SK-N-SH (cell line): ENCODE data around the gene C19orf44. TPM values are rescaled to one million over a fixed set of nuclear protein-coding genes. Genes with fewer than 3 reads are reported as not detected.

Experiments
- CTCF ChIA-PET: fragments of 300-600, 350-600 bp; formaldehyde crosslinking; extraction: SDS; loops from one replicate; lab custom pipeline; 2021; lab: Yijun Ruan, JAX
- POLR2A ChIA-PET: fragments of 350-600 bp; sonication (Branson Sonifier 250); formaldehyde crosslinking; extraction: SDS; loops from one replicate; lab custom pipeline; 2020; ENCODE audit warnings: antibody characterized with exemption, inconsistent platforms; lab: Yijun Ruan, JAX
- DNase-seq: peaks from one replicate; pipeline ENCODE4 v3.0.0; 2012
- H2AFZ ChIP-seq: fragments of 200-600 bp; sonication (generic); 2 replicates; pipeline ENCODE4 v1.8.1; 2016; ENCODE audit warnings: antibody characterized with exemption, mild to moderate bottlenecking, low read depth
- H3F3A ChIP-seq: fragments of 200-600 bp; sonication (generic); replicated peaks from 2 replicates; pipeline ENCODE3; 2016; ENCODE audit warnings: antibody characterized with exemption, mild to moderate bottlenecking; ENCODE audit not compliant: insufficient read depth
- H3K27ac ChIP-seq, 2 experiments: fragments of 200-500 bp in 1 of 2; fragments of 200-600 bp in 1 of 2; sonication (Bioruptor generic) in 1 of 2; sonication (generic), shearing (Covaris generic) in 1 of 2; 2 replicates each; pipeline versions ENCODE4 v1.5.1 to v1.6.1; 2014 to 2016; ENCODE audit warnings: low read depth in 2 of 2, inconsistent platforms in 1 of 2, low read length in 1 of 2, mild to moderate bottlenecking in 1 of 2, mixed read lengths in 1 of 2
- H3K27me3 ChIP-seq: fragments of 200-600 bp; sonication (generic), shearing (Covaris generic); 2 replicates; pipeline ENCODE4 v1.6.1; 2016; ENCODE audit warnings: mixed run types; ENCODE audit not compliant: insufficient read depth
- H3K36me3 ChIP-seq, 2 experiments: fragments of 200-500 bp in 1 of 2; fragments of 200-600 bp in 1 of 2; sonication (Bioruptor generic) in 1 of 2; sonication (generic) in 1 of 2; replicated peaks in 1 of 2; 2 replicates each; pipeline versions ENCODE3 to v1.5.1; 2014 to 2016; ENCODE audit warnings: low read length in 1 of 2, mild to moderate bottlenecking in 1 of 2; ENCODE audit not compliant: insufficient read depth in 2 of 2, control insufficient read depth in 1 of 2
- H3K4me1 ChIP-seq, 2 experiments: fragments of 200-500 bp in 1 of 2; fragments of 200-600 bp in 1 of 2; sonication (Bioruptor generic) in 1 of 2; sonication (generic), shearing (Covaris generic) in 1 of 2; 2 replicates each; pipeline versions ENCODE4 v1.5.1 to v1.6.1; 2014 to 2016; ENCODE audit warnings: low read depth in 1 of 2, low read length in 1 of 2, mixed run types in 1 of 2; ENCODE audit not compliant: insufficient read depth in 2 of 2, control insufficient read depth in 1 of 2
- H3K4me2 ChIP-seq: fragments of 200-600 bp; sonication (generic), shearing (Covaris generic); 2 replicates; pipeline ENCODE4 v1.6.1; 2017; ENCODE audit warnings: mixed run types
- H3K4me3 ChIP-seq, 2 experiments: fragments of 200-500 bp in 1 of 2; fragments of 200-600 bp in 1 of 2; sonication (Bioruptor generic) in 1 of 2; sonication (generic), shearing (Covaris generic) in 1 of 2; 2 replicates each; pipeline versions ENCODE4 v1.5.1 to v1.8.1; 2014 to 2016; ENCODE audit warnings: low read depth in 2 of 2, inconsistent platforms in 1 of 2, low read length in 1 of 2, mild to moderate bottlenecking in 1 of 2, mixed read lengths in 1 of 2, moderate library complexity in 1 of 2
- H3K79me2 ChIP-seq: fragments of 200-600 bp; sonication (generic); 2 replicates; pipeline ENCODE4 v1.8.1; 2017; ENCODE audit warnings: mild to moderate bottlenecking; ENCODE audit not compliant: insufficient read depth
- H3K9ac ChIP-seq: fragments of 200-600 bp; sonication (generic); 2 replicates; pipeline ENCODE4 v1.6.1; 2017; ENCODE audit warnings: mixed run types
- H3K9me2 ChIP-seq: fragments of 200-600 bp; sonication (generic); 2 replicates; pipeline ENCODE4 v1.6.1; 2017; ENCODE audit warnings: mixed run types
- H3K9me3 ChIP-seq: fragments of 200-600 bp; sonication (generic); 2 replicates; pipeline ENCODE4 v1.6.1; 2017; ENCODE audit warnings: mixed run types, mild to moderate bottlenecking, moderate library complexity
- H4K20me1 ChIP-seq: fragments of 200-600 bp; sonication (generic); 2 replicates; pipeline ENCODE4 v1.6.1; 2017; ENCODE audit warnings: mild to moderate bottlenecking, mixed run types; ENCODE audit not compliant: insufficient read depth
- FOSL2 ChIP-seq: IDR thresholded peaks from 2 replicates; pipeline ENCODE4 v1.4.0; 2012; ENCODE audit warnings: low read depth, mild to moderate bottlenecking, moderate library complexity, borderline replicate concordance
- GATA2 ChIP-seq: sonication (generic); formaldehyde crosslinking; IDR thresholded peaks from 2 replicates; pipeline ENCODE4 v1.5.0; 2020; ENCODE audit warnings: mild to moderate bottlenecking, missing genetic modification reagents
- IRF3 ChIP-seq: fragments of 150-350 bp; IDR thresholded peaks from 2 replicates; pipeline ENCODE4 v1.6.1; 2016; ENCODE audit warnings: mild to moderate bottlenecking, low read depth, low read length
- NFIC ChIP-seq: IDR thresholded peaks from 2 replicates; pipeline ENCODE4 v1.4.0; 2012; ENCODE audit warnings: borderline replicate concordance
- SIN3A ChIP-seq: IDR thresholded peaks from 2 replicates; pipeline ENCODE4 v1.6.1; 2012; ENCODE audit warnings: low read depth, mild to moderate bottlenecking, low read length, moderate library complexity, borderline replicate concordance
- YY1 ChIP-seq: IDR thresholded peaks from 2 replicates; pipeline ENCODE4 v1.4.0; 2012; ENCODE audit warnings: low read depth, mild to moderate bottlenecking
- WGBS: methylation state at CpG from one replicate; pipeline ENCODE4 v1.1.6; 2017; ENCODE audit warnings: low lambda C conversion rate; 5-methylcytosine and 5-hydroxymethylcytosine counted together
- polyA plus RNA-seq, 3 experiments: library from polyadenylated mRNA; depleted of rRNA; stranded (reverse); fragments of >200 nt; gene quantifications; 2 replicates each; pipeline ENCODE4 v1.2.3, GENCODE V29; 2012
- small RNA-seq, 7 experiments: library from RNA; depleted of rRNA; stranded (forward); fragments of <200 nt; gene quantifications; one replicate each; pipeline ENCODE3, GENCODE V24; 2012
- TF ChIP-seq, protein P1 (sequence below): IDR thresholded peaks from 2 replicates; pipeline ENCODE4; 2012
- TF ChIP-seq, protein P2 (sequence below): IDR thresholded peaks from 2 replicates; pipeline ENCODE4 v1.6.1; 2012; ENCODE audit warnings: mild to moderate bottlenecking, low read depth, low read length, moderate library complexity
- TF ChIP-seq, protein P3 (sequence below): fragments of 150-350 bp; IDR thresholded peaks from 2 replicates; pipeline ENCODE4 v1.6.1; 2017; ENCODE audit warnings: antibody characterized with exemption, low read length, low read depth, borderline replicate concordance
- TF ChIP-seq, protein P4 (sequence below): IDR thresholded peaks from 2 replicates; pipeline ENCODE4 v1.4.0; 2012; ENCODE audit warnings: low read depth, borderline replicate concordance

The C19orf44 gene
- polyA plus RNA-seq, 1 of the 3 experiments (the other 2 are of a cell fraction), result 6.0 TPM

DNA sequence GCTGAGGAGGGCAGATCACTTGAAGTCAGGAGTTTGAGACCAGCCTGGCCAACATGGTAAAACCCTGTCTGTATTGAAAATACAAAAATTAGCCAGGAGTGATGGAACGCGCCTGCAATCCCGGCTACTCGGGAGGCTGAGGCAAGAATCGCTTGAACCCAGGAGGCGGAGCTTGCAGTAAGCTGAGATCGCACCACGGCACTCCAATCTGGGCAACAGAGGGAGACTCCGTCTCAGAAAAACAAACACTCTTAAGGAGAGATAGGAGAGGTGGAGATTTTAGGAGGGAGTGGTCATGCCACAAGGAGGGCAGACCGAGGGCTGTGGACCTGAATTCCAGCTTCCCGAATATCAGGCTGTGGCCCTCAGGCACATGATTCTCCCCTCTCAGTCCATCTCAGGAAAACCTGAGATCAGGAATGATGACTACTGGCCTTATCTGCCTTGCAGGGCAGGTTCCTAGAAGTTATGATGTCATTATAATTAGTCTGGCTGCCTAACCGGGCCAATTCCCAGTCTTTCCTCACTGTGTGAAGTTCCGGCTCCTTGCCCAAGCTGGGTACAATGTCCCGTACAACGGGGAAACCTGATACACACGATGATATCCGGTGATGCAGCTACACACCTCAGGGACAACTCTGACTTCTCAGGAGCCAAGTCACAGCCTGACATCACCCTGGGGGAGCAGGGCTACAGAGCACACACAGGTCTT lies 73.6 kb downstream of the C19orf44 start:
- Histone ChIP-seq H3K9me2 (no peaks in the 10 kb centered on the region), H3K79me2 (peaks cover 76% of the 10 kb centered on the region), H3K36me3 (peaks cover 28 to 29% of the 10 kb centered on the region in 2 experiments), H3K27me3 (no peaks in the 10 kb centered on the region), H3K27ac (no peak overlapping the region), H3K4me3 (no peak overlapping the region), H2AFZ (no peak overlapping the region), H4K20me1 (peaks cover 13% of the 10 kb centered on the region; the same call in 1 of the 2 replicates), H3K9me3 (no peaks in the 10 kb centered on the region), H3K4me1 (peaks cover 10 to 28% of the 10 kb centered on the region in 2 experiments; a peak in 3 of 4 replicates), H3K4me2 (no peak overlapping the region), H3K9ac (no peak overlapping the region), H3F3A (no peaks in the 10 kb centered on the region)
- 94% methylated on average over 17 of the region's 17 CpGs for WGBS
- no peak for DNase-seq
- CTCF ChIA-PET, result interaction anchor here (0.6 kb wide), 1 partner anchor 113 kb away, joined by 3 read pairs; no protein-coding TSS in a partner anchor
- TF ChIP-seq IRF3 (no peak), SIN3A (no peak), YY1 (no peak), GATA2 (CRISPR knock-in tag) (no peak), FOSL2 (no peak), NFIC (no peak)
- TF ChIP-seq, protein P1, sequence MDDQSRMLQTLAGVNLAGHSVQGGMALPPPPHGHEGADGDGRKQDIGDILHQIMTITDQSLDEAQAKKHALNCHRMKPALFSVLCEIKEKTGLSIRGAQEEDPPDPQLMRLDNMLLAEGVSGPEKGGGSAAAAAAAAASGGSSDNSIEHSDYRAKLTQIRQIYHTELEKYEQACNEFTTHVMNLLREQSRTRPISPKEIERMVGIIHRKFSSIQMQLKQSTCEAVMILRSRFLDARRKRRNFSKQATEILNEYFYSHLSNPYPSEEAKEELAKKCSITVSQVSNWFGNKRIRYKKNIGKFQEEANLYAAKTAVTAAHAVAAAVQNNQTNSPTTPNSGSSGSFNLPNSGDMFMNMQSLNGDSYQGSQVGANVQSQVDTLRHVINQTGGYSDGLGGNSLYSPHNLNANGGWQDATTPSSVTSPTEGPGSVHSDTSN, result no peak
- TF ChIP-seq, protein P2, sequence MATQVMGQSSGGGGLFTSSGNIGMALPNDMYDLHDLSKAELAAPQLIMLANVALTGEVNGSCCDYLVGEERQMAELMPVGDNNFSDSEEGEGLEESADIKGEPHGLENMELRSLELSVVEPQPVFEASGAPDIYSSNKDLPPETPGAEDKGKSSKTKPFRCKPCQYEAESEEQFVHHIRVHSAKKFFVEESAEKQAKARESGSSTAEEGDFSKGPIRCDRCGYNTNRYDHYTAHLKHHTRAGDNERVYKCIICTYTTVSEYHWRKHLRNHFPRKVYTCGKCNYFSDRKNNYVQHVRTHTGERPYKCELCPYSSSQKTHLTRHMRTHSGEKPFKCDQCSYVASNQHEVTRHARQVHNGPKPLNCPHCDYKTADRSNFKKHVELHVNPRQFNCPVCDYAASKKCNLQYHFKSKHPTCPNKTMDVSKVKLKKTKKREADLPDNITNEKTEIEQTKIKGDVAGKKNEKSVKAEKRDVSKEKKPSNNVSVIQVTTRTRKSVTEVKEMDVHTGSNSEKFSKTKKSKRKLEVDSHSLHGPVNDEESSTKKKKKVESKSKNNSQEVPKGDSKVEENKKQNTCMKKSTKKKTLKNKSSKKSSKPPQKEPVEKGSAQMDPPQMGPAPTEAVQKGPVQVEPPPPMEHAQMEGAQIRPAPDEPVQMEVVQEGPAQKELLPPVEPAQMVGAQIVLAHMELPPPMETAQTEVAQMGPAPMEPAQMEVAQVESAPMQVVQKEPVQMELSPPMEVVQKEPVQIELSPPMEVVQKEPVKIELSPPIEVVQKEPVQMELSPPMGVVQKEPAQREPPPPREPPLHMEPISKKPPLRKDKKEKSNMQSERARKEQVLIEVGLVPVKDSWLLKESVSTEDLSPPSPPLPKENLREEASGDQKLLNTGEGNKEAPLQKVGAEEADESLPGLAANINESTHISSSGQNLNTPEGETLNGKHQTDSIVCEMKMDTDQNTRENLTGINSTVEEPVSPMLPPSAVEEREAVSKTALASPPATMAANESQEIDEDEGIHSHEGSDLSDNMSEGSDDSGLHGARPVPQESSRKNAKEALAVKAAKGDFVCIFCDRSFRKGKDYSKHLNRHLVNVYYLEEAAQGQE, result no peak
- TF ChIP-seq, protein P3, sequence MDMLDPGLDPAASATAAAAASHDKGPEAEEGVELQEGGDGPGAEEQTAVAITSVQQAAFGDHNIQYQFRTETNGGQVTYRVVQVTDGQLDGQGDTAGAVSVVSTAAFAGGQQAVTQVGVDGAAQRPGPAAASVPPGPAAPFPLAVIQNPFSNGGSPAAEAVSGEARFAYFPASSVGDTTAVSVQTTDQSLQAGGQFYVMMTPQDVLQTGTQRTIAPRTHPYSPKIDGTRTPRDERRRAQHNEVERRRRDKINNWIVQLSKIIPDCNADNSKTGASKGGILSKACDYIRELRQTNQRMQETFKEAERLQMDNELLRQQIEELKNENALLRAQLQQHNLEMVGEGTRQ, result no peak
- TF ChIP-seq, protein P4, sequence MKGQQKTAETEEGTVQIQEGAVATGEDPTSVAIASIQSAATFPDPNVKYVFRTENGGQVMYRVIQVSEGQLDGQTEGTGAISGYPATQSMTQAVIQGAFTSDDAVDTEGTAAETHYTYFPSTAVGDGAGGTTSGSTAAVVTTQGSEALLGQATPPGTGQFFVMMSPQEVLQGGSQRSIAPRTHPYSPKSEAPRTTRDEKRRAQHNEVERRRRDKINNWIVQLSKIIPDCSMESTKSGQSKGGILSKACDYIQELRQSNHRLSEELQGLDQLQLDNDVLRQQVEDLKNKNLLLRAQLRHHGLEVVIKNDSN, result no peak
- POLR2A ChIA-PET, result no interaction called here

Small RNAs within 50 kb of the gene (small RNA-seq; reads per million reads assigned to genes)
- gene RN7SL146P, result 0 reads per million in 7 experiments

Other genes with a start within 250 kb of the C19orf44 start
- gene KLF2, start 171.6 kb upstream of the C19orf44 start, polyA plus RNA-seq (2012; rRNA removed), result 2.8 and 6.9 TPM in 2 replicates
- gene EPS15L1, start 24.4 kb upstream of the C19orf44 start, polyA plus RNA-seq (2012; rRNA removed), result 16.0 and 18.7 TPM in 2 replicates
- not detected in 2 replicates for gene CALR3, start 227 bp upstream of the C19orf44 start, polyA plus RNA-seq (2012; rRNA removed)
- gene CHERP, start 46.0 kb downstream of the C19orf44 start, polyA plus RNA-seq (2012; rRNA removed), result 7.7 and 16.8 TPM in 2 replicates
- gene SLC35E1, start 76.0 kb downstream of the C19orf44 start, polyA plus RNA-seq (2012; rRNA removed), result 23.5 and 28.4 TPM in 2 replicates
- 3.5 and 3.8 TPM in 2 replicates for gene MED26, start 131.8 kb downstream of the C19orf44 start, polyA plus RNA-seq (2012; rRNA removed)
- 74.2 and 79.9 TPM in 2 replicates for gene SMIM7, start 163.8 kb downstream of the C19orf44 start, polyA plus RNA-seq (2012; rRNA removed)
- gene TMEM38A, start 164.7 kb downstream of the C19orf44 start, polyA plus RNA-seq (2012; rRNA removed), result 3.3 and 4.3 TPM in 2 replicates
- gene NWD1, start 223.5 kb downstream of the C19orf44 start, polyA plus RNA-seq (2012; rRNA removed), result not detected in 2 replicates